ENCODE results near the gene GBP6.
"Not testable (repeated sequence)": the region's sequence is repeated elsewhere in the genome, so short reads cannot be mapped to it uniquely, and the experiment has no call there.

GRCh38 chr1:89407768-89408167 lies 43.9 kb downstream of the GBP6 start:
- not testable (repeated sequence) for TF ChIP-seq CTCF (IDR thresholded peaks at IDR 0.05); ZFX (IDR thresholded peaks at IDR 0.05; ENCODE audit: borderline replicate concordance)
